ENCODE data around the gene TMEM247.
"Not testable (repeated sequence)": the region's sequence is repeated elsewhere in the genome, so short reads cannot be mapped to it uniquely, and the experiment has no call there.

Gene TMEM247

GRCh38 chr2:46459694-46460093 lies 19.7 kb upstream of the TMEM247 start:
- DNase-seq = no peak

GRCh38 chr2:46460241-46460921 lies 19.0 kb upstream of the TMEM247 start:
- no peak for DNase-seq

- DNase-seq = peak; percentile 76
Observed at GRCh38 chr2:46461011-46461674, 18.2 kb upstream of the TMEM247 start.

GRCh38 chr2:46461709-46462171 lies 17.6 kb upstream of the TMEM247 start:
- DNase-seq = no peak

GRCh38 chr2:46462936-46463335 lies 16.4 kb upstream of the TMEM247 start:
- DNase-seq = no peak

- DNase-seq = no peak
Observed at GRCh38 chr2:46469116-46469515, 10.2 kb upstream of the TMEM247 start.

GRCh38 chr2:46469700-46470099 lies 9.7 kb upstream of the TMEM247 start:
- DNase-seq = no peak

GRCh38 chr2:46470114-46470628 lies 9.2 kb upstream of the TMEM247 start:
- DNase-seq = no peak

GRCh38 chr2:46471019-46471583 lies 8.3 kb upstream of the TMEM247 start:
- DNase-seq = no peak

- no peak for DNase-seq
Observed at GRCh38 chr2:46471697-46472096, 7.7 kb upstream of the TMEM247 start.

- not testable (repeated sequence) for DNase-seq
Observed at GRCh38 chr2:46472165-46472564, 7.2 kb upstream of the TMEM247 start.

GRCh38 chr2:46477462-46477861 lies 1.9 kb upstream of the TMEM247 start:
- DNase-seq = peak; percentile 50

- no peak for DNase-seq
Observed at GRCh38 chr2:46477925-46478324, 1.4 kb upstream of the TMEM247 start.

- DNase-seq = no peak
Observed at GRCh38 chr2:46480562-46480961, 1.2 kb downstream of the TMEM247 start.

- DNase-seq = no peak
Observed at GRCh38 chr2:46481198-46482193, 2.1 kb downstream of the TMEM247 start.

GRCh38 chr2:46482490-46482889 lies 3.1 kb downstream of the TMEM247 start:
- no peak for DNase-seq

GRCh38 chr2:46485002-46485401 lies 5.6 kb downstream of the TMEM247 start:
- DNase-seq = no peak

GRCh38 chr2:46486436-46486835 lies 7.1 kb downstream of the TMEM247 start:
- no peak for DNase-seq

- no peak for DNase-seq
Observed at GRCh38 chr2:46487667-46488335, 8.4 kb downstream of the TMEM247 start.

GRCh38 chr2:46488389-46488788 lies 9.0 kb downstream of the TMEM247 start:
- DNase-seq = no peak

GRCh38 chr2:46489423-46490174 lies 10.2 kb downstream of the TMEM247 start:
- no peak for DNase-seq

Measured in activated gamma-delta T cell treated with Interleukin-2 at 50 U/mL for 16 hours (primary cell).